Measurements from ENCODE around the gene ARPC1B. TPM values are rescaled to one million over a fixed set of nuclear protein-coding genes. Genes with fewer than 3 reads are reported as not detected.
A peak's percentile ranks its signal among the peaks of the same experiment; 100 is the strongest.

ARPC1B gene
- total RNA-seq, 3 donors from 2014 or later, result 108 to 176 (median 169) TPM

DNA sequence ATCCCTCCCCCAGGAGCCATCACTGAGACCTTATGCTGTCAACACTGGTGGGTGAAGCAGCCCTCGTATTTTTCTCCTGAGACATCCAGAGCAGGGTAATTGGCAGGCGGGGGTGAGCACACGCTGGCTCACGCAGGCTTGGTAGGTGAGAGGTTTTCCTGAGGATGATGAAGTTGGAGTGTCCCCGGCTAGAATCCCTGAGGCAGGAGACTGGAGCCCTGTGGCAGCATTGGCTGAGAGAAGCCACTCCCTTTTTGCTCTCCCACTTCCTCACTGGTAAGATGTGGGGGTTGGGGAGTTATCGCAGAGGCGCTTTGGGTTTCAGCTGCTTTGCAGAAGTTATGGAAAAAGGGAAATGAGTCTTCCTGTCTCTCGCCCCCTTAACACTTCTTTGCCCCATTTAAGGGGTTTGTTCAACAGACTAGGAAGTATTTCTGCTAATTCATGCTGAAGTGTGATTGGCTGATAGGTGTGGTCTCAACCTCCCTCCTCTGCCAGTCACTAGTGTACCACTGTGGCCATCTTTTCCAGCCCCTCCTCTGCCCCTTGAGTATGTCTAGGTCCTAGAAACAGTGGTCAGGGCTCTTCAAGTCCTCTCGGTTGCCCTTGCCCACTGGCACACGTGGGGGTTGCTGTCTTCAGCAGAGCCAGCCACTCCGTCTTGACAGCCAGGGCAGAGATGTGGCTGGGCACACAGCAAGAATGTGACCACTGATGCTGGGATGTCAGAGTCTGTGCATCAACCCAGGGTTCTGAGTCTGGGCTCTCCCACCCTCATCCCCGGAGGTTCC lies 5.7 kb downstream of the ARPC1B start:
- Histone ChIP-seq H3K4me3 (peak overlapping the region; percentile 17 to 53 (median 25)), H3K9me3 (no peaks in the 10 kb centered on the region), H3K27ac (peak overlapping the region; percentile 76 to 90), H3K27me3 (no peaks in the 10 kb centered on the region), H3K4me1 (peaks cover 0 to 7% of the 10 kb centered on the region in 2 donors), H3K36me3 (no peaks in the 10 kb centered on the region)
- intact Hi-C loops (cut with DNase I; ENCODE audit: low total_unique reads), result no loop called here
- DNase-seq (ENCODE audit: low spot score in 2 of 2), result no peak
- TF ChIP-seq, protein P1, sequence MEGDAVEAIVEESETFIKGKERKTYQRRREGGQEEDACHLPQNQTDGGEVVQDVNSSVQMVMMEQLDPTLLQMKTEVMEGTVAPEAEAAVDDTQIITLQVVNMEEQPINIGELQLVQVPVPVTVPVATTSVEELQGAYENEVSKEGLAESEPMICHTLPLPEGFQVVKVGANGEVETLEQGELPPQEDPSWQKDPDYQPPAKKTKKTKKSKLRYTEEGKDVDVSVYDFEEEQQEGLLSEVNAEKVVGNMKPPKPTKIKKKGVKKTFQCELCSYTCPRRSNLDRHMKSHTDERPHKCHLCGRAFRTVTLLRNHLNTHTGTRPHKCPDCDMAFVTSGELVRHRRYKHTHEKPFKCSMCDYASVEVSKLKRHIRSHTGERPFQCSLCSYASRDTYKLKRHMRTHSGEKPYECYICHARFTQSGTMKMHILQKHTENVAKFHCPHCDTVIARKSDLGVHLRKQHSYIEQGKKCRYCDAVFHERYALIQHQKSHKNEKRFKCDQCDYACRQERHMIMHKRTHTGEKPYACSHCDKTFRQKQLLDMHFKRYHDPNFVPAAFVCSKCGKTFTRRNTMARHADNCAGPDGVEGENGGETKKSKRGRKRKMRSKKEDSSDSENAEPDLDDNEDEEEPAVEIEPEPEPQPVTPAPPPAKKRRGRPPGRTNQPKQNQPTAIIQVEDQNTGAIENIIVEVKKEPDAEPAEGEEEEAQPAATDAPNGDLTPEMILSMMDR (IDR thresholded peaks at IDR 0.05), result no peak
- no peak for TF ChIP-seq POLR2AphosphoS5 (IDR thresholded peaks at IDR 0.05)
- TF ChIP-seq POLR2A (IDR thresholded peaks at IDR 0.05), result no peak

DNA sequence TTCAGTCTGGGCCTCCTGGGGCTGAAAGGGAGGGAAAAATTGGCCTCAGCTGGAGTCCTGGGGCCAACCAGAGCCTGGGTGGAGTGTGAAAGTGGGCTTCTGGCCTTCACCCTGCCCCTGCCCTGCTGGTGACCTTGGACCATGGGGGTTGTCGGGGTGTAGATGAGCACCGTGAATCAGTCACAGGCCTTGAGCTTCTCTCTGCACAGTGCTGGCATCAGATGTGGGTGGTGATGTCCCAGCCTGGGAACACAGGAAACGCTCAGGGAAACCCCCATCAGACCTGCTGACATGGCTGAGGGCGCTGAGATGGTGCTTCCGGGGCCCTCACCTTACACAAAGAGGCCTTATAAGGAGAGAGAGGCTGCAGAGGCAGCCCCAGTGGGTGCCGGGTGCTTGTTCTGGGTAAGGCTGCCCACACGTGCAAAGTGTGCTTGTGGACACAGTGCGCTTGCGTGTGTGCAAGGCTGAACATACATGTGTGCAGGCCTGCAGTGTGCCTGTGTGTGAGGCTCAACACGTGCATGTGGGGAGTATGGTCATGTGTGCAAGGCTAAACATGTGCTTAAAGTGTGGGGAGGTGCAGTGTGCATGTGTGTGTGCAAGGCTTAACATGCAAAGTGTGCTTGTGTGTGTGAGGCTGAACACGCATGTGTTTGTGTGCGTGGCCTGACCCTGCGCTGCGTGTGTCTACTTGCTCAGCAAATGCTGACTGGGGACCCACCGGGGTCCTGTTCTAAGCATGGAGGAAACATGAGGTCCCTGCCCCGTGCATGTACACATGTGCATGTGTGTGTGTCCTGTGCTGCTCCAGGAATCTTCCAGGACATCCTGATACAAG lies 6.5 kb downstream of the ARPC1B start:
- intact Hi-C loops (cut with DNase I; ENCODE audit: low total_unique reads), result no loop called here
- H3K27ac ChIP-seq, result peak overlapping the region; percentile 76 to 90
- peaks cover 0 to 7% of the 10 kb centered on the region in 2 donors for H3K4me1 ChIP-seq
- no peaks in the 10 kb centered on the region for H3K27me3 ChIP-seq
- no peaks in the 10 kb centered on the region for H3K9me3 ChIP-seq
- H3K4me3 ChIP-seq, result peak overlapping the region in 1 of 3 donors; percentile 53
- TF ChIP-seq, protein P1 (IDR thresholded peaks at IDR 0.05), result no peak
- TF ChIP-seq POLR2A (IDR thresholded peaks at IDR 0.05) (no peak), POLR2AphosphoS5 (IDR thresholded peaks at IDR 0.05) (no peak)
- no peaks in the 10 kb centered on the region for H3K36me3 ChIP-seq
- DNase-seq (ENCODE audit: low spot score in 2 of 2), result no peak

DNA sequence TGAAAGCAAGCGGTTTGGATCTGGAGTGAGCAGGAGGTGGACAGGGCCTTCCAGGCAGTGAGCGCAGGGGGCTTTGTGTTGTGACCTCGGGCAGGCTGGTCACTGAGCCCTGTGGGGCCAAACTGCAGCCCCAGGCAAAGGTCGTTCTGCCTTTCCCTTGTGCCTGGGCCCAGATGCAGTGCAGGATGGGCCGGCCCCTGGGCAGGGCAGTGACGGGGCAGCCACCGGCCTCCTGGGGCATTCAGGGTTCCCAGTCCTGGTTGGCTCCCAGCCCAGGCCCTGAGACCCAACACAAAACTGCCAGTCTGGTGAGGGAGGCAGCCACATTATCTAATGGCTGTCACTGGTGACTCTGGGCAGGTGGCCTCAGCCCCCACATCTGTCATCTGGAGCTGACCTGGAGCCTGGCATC lies 7.1 kb downstream of the ARPC1B start:
- intact Hi-C loops (cut with DNase I; ENCODE audit: low total_unique reads), result no loop called here
- no peak overlapping the region for H3K27ac ChIP-seq
- TF ChIP-seq POLR2A (IDR thresholded peaks at IDR 0.05) (no peak), POLR2AphosphoS5 (IDR thresholded peaks at IDR 0.05) (no peak)
- TF ChIP-seq, protein P1 (IDR thresholded peaks at IDR 0.05), result no peak
- H3K4me1 ChIP-seq, result peaks cover 0 to 7% of the 10 kb centered on the region in 2 donors
- DNase-seq (ENCODE audit: low spot score in 2 of 2), result no peak
- no peaks in the 10 kb centered on the region for H3K9me3 ChIP-seq
- H3K4me3 ChIP-seq, result no peak overlapping the region
- H3K36me3 ChIP-seq, result no peaks in the 10 kb centered on the region
- H3K27me3 ChIP-seq, result no peaks in the 10 kb centered on the region

DNA sequence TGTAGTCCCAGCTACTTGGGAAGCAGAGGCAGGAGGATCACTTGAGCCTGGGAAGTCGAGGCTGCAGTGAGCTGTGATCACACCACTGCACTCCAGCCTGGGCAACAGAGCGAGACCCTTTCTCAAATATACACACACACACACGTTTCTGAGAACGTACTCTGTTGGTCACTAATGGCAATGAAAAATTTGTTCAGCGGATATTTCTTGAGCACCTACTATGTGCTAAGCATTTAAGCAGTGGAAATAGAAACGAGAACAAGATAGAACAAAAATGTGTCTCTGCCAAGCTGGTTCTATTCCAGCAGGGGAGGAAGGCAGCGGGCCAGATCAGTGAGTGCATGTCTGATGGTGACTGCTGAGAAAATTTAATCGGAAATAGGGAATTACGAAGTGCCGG lies 8.7 kb downstream of the ARPC1B start:
- peaks cover 0 to 7% of the 10 kb centered on the region in 2 donors for H3K4me1 ChIP-seq
- intact Hi-C loops (cut with DNase I; ENCODE audit: low total_unique reads), result no loop called here
- H3K27me3 ChIP-seq, result no peaks in the 10 kb centered on the region
- H3K36me3 ChIP-seq, result no peaks in the 10 kb centered on the region
- no peak overlapping the region for H3K4me3 ChIP-seq
- DNase-seq (ENCODE audit: low spot score in 2 of 2), result no peak
- TF ChIP-seq, protein P1 (IDR thresholded peaks at IDR 0.05), result no peak
- no peak for TF ChIP-seq POLR2A (IDR thresholded peaks at IDR 0.05)
- no peak for TF ChIP-seq POLR2AphosphoS5 (IDR thresholded peaks at IDR 0.05)
- H3K27ac ChIP-seq, result no peak overlapping the region
- H3K9me3 ChIP-seq, result no peaks in the 10 kb centered on the region
